HG03575 (cell line): Measurements from ENCODE around the gene PPARD.
"Not testable (repeated sequence)": the region's sequence is repeated elsewhere in the genome, so short reads cannot be mapped to it uniquely, and the experiment has no call there.

Experiments used
- ATAC-seq: cut with Tn5 transposase; IDR thresholded peaks from one replicate; pipeline ENCODE4 v1.9.1; 2021; ENCODE audit not compliant: unreplicated experiment, insufficient number of reproducible peaks, low FRiP score; ENCODE audit errors: extremely low read depth

PPARD gene

GRCh38 chr6:35311390-35312075 is 30.8 kb upstream of the PPARD start:
- no peak for ATAC-seq

- ATAC-seq, result no peak
Measured at GRCh38 chr6:35312076-35312800, 30.1 kb upstream of the PPARD start.

- no peak for ATAC-seq
Measured at GRCh38 chr6:35312807-35313206, 29.6 kb upstream of the PPARD start.

- ATAC-seq, result no peak
Measured at GRCh38 chr6:35317483-35318195, 24.7 kb upstream of the PPARD start.

GRCh38 chr6:35318196-35319171 is 23.9 kb upstream of the PPARD start:
- ATAC-seq, result no peak

GRCh38 chr6:35319346-35320030 is 22.9 kb upstream of the PPARD start:
- no peak for ATAC-seq

- ATAC-seq, result no peak
Measured at GRCh38 chr6:35320031-35320410, 22.3 kb upstream of the PPARD start.

- ATAC-seq, result no peak
Measured at GRCh38 chr6:35321091-35321490, 21.3 kb upstream of the PPARD start.

- no peak for ATAC-seq
Measured at GRCh38 chr6:35327349-35328027, 14.9 kb upstream of the PPARD start.

GRCh38 chr6:35328108-35328723 is 14.1 kb upstream of the PPARD start:
- ATAC-seq, result no peak

- ATAC-seq, result not testable (repeated sequence)
Measured at GRCh38 chr6:35328965-35329364, 13.4 kb upstream of the PPARD start.

GRCh38 chr6:35330541-35331119 is 11.7 kb upstream of the PPARD start:
- ATAC-seq, result no peak

- not testable (repeated sequence) for ATAC-seq
Measured at GRCh38 chr6:35332074-35332887, 10.1 kb upstream of the PPARD start.

GRCh38 chr6:35341557-35341956 is 801 bp upstream of the PPARD start:
- no peak for ATAC-seq

GRCh38 chr6:35343092-35343834 is 905 bp downstream of the PPARD start:
- ATAC-seq, result no peak
